GM18873 (cell line): ENCODE results near the gene BORA.
"Not testable (repeated sequence)": the region's sequence is repeated elsewhere in the genome, so short reads cannot be mapped to it uniquely, and the experiment has no call there.

Experiments
- ATAC-seq: cut with Tn5 transposase; IDR thresholded peaks from one replicate; pipeline ENCODE4 v1.9.1; 2021; ENCODE audit warnings: mild to moderate bottlenecking, moderate library complexity, moderate number of reproducible peaks; ENCODE audit not compliant: unreplicated experiment, low FRiP score

Gene BORA

GRCh38 chr13:72757792-72758535 is 30.2 kb downstream of the BORA start:
- ATAC-seq, result no peak

GRCh38 chr13:72760189-72760588 is 32.5 kb downstream of the BORA start:
- no peak for ATAC-seq

GRCh38 chr13:72763411-72763810 is 35.7 kb downstream of the BORA start:
- no peak for ATAC-seq

GRCh38 chr13:72774019-72774418 is 46.3 kb downstream of the BORA start:
- ATAC-seq, result no peak

- peak; percentile 97 for ATAC-seq
Observed at GRCh38 chr13:72781451-72782439, 54.0 kb downstream of the BORA start, which contains the start of the genes DIS3 and PIBF1. TSS of gene DIS3 (minus strand) at chr13:72781900. CDS start at chr13:72781832, 68 bp downstream. TSS of gene PIBF1 (plus strand) at chr13:72782133. CDS start at chr13:72783470, 1,337 bp downstream.

- no peak for ATAC-seq
Observed at GRCh38 chr13:72782717-72783116, 55.0 kb downstream of the BORA start.

- not testable (repeated sequence) for ATAC-seq
Observed at GRCh38 chr13:72784679-72785078, 57.0 kb downstream of the BORA start.

- no peak for ATAC-seq
Observed at GRCh38 chr13:72788831-72789230, 61.1 kb downstream of the BORA start.

GRCh38 chr13:72792640-72793039 is 64.9 kb downstream of the BORA start:
- ATAC-seq, result no peak

- ATAC-seq, result no peak
Observed at GRCh38 chr13:72798817-72799216, 71.1 kb downstream of the BORA start.

- ATAC-seq, result no peak
Observed at GRCh38 chr13:72804301-72804700, 76.6 kb downstream of the BORA start.
